BE2C (cell line): Measurements from ENCODE around the gene USP36.

ENCODE experiments used
- DNase-seq: peaks from one replicate; pipeline ENCODE4 v3.0.0-alpha.2; 2020
- H3K27me3 ChIP-seq: fragments of 250-450 bp; sonication (Bioruptor Pico); 2 replicates; pipeline ENCODE4 v1.5.1; 2020; ENCODE audit warnings: mild to moderate bottlenecking
- H3K36me3 ChIP-seq: fragments of 250-450 bp; sonication (Bioruptor Pico); 2 replicates; pipeline ENCODE4 v1.5.1; 2020; ENCODE audit warnings: mild to moderate bottlenecking
- H3K4me1 ChIP-seq: fragments of 250-450 bp; sonication (Bioruptor Pico); 2 replicates; pipeline ENCODE4 v1.5.1; 2020
- H3K4me3 ChIP-seq: 2 replicates; pipeline ENCODE4 v1.5.1; 2011; ENCODE audit warnings: low read depth, low read length
- H3K9me3 ChIP-seq: fragments of 250-450 bp; sonication (Bioruptor Pico); 2 replicates; pipeline ENCODE4 v1.5.1; 2020
- TF ChIP-seq, protein P1 (sequence below): IDR thresholded peaks from 2 replicates; pipeline ENCODE4 v1.5.1; 2012; ENCODE audit warnings: mild to moderate bottlenecking, low read depth, low read length

USP36 gene

GRCh38 chr17:78819402-78819801 is 21.2 kb downstream of the USP36 start:
- DNase-seq = no peak
- Histone ChIP-seq H3K27me3 (no peaks in the 10 kb centered on the region), H3K4me1 (peaks cover 13% of the 10 kb centered on the region), H3K36me3 (peaks cover 88% of the 10 kb centered on the region), H3K4me3 (no peak overlapping the region), H3K9me3 (no peaks in the 10 kb centered on the region)
- TF ChIP-seq, protein P1, sequence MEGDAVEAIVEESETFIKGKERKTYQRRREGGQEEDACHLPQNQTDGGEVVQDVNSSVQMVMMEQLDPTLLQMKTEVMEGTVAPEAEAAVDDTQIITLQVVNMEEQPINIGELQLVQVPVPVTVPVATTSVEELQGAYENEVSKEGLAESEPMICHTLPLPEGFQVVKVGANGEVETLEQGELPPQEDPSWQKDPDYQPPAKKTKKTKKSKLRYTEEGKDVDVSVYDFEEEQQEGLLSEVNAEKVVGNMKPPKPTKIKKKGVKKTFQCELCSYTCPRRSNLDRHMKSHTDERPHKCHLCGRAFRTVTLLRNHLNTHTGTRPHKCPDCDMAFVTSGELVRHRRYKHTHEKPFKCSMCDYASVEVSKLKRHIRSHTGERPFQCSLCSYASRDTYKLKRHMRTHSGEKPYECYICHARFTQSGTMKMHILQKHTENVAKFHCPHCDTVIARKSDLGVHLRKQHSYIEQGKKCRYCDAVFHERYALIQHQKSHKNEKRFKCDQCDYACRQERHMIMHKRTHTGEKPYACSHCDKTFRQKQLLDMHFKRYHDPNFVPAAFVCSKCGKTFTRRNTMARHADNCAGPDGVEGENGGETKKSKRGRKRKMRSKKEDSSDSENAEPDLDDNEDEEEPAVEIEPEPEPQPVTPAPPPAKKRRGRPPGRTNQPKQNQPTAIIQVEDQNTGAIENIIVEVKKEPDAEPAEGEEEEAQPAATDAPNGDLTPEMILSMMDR = no peak

GRCh38 chr17:78818932-78819331 is 21.7 kb downstream of the USP36 start:
- Histone ChIP-seq H3K27me3 (no peaks in the 10 kb centered on the region), H3K4me1 (peaks cover 13% of the 10 kb centered on the region), H3K9me3 (no peaks in the 10 kb centered on the region), H3K36me3 (peaks cover 89% of the 10 kb centered on the region), H3K4me3 (no peak overlapping the region)
- TF ChIP-seq, protein P1 = no peak
- no peak for DNase-seq

- DNase-seq = no peak
- H3K4me3 ChIP-seq = no peak overlapping the region
- H3K4me1 ChIP-seq = peaks cover 13% of the 10 kb centered on the region
- H3K27me3 ChIP-seq = no peaks in the 10 kb centered on the region
- peaks cover 92% of the 10 kb centered on the region for H3K36me3 ChIP-seq
- TF ChIP-seq, protein P1 = no peak
- no peaks in the 10 kb centered on the region for H3K9me3 ChIP-seq
These were observed 22.3 kb downstream of the USP36 start for GRCh38 chr17:78818152-78818846.

DNA sequence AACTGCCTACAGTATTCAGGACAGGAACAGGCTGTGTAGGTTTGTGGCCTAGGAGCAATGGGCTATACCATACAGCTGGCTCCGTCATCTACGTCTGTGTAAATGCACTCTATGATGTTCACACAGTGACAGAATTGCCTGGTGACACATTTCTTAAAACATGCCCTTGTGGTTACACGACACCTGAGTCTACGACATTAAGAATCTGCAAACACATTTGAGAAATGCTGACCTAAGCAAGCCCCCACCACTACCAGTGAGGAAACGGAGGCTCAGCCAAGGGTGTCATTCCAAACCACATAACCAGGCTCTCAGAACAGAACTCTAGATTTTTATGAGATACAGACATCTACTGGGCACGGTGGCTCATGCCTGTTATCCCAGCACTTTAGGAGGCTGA is 23.5 kb downstream of the USP36 start:
- H3K9me3 ChIP-seq = no peaks in the 10 kb centered on the region
- DNase-seq = no peak
- H3K27me3 ChIP-seq = no peaks in the 10 kb centered on the region
- no peak overlapping the region for H3K4me3 ChIP-seq
- TF ChIP-seq, protein P1 = no peak
- peaks cover 94% of the 10 kb centered on the region for H3K36me3 ChIP-seq
- H3K4me1 ChIP-seq = peaks cover 10% of the 10 kb centered on the region; the same call in 1 of the 2 replicates

GRCh38 chr17:78815696-78816095 is 24.9 kb downstream of the USP36 start:
- peaks cover 95% of the 10 kb centered on the region for H3K36me3 ChIP-seq
- no peak for DNase-seq
- no peak overlapping the region for H3K4me3 ChIP-seq
- no peaks in the 10 kb centered on the region for H3K9me3 ChIP-seq
- no peaks in the 10 kb centered on the region for H3K27me3 ChIP-seq
- TF ChIP-seq, protein P1 = no peak
- 0 out of 2 replicates have a peak, but pooled peaks cover 3% of the 10 kb centered on the region for H3K4me1 ChIP-seq

GRCh38 chr17:78812855-78813254 is 27.8 kb downstream of the USP36 start:
- H3K36me3 ChIP-seq = peaks cover 95% of the 10 kb centered on the region
- TF ChIP-seq, protein P1 = no peak
- DNase-seq = no peak
- no peaks in the 10 kb centered on the region for H3K4me1 ChIP-seq
- H3K27me3 ChIP-seq = no peaks in the 10 kb centered on the region
- no peak overlapping the region for H3K4me3 ChIP-seq
- no peaks in the 10 kb centered on the region for H3K9me3 ChIP-seq
